GM13976 (cell line): Measurements from ENCODE around the gene GNG7.

Experiments
- DNase-seq: peaks from one replicate; pipeline ENCODE4 v3.0.0; 2012; ENCODE audit warnings: low spot score
- CTCF ChIP-seq: IDR thresholded peaks from 2 replicates; pipeline ENCODE4 v1.5.1; 2012; ENCODE audit warnings: borderline replicate concordance, mild to moderate bottlenecking; ENCODE audit not compliant: insufficient read depth; ENCODE audit errors: extremely low read depth, missing control alignments, control extremely low read depth
- in situ Hi-C: fragments of 300-500 bp; cut with MboI; formaldehyde crosslinking; loops from one replicate; pipeline ENCODE4 v1.12.0; 2022; ENCODE audit warnings: low sequenced_read_pairs, mixed read lengths, inconsistent platforms; ENCODE audit not compliant: unreplicated experiment

The GNG7 gene

DNA sequence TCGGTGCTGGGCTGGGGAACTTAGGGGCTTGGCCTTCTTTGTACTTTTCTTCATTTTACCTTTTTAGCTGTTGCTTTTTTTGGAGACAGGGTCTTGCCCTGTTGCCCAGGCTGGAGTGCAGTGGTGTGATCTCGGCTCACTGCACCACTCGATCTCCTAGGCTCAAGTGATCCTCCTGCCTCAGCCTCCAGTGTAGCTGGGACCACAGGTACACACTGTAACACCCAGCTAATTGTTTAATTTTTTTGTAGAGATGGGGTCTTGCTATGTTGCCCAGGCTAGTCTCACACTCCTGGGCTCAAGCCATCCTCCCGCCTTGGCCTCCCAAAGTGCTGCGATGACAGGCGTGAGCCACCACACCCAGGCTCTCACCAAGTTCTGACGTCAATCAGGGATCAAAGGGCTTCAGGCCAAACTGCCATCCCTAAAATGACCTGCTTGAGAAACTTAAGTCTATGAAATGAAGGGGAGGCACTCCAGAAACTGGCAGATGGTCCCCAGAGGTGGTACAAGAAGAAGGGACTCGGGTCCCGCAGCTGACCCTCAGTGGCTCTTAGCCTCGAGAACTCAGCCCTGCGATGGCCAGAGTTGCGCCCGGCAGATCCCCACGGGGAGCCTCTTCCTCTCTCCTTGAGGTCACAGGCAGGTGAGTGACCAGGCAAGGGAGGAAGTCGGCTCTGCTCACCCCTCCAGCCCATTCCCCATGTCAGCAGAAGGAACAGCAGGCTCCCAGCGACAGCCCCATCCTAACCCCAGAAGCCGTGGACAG lies 61.7 kb downstream of the GNG7 start:
- in situ Hi-C loops = no loop called here
- TF ChIP-seq CTCF = no peak

DNA sequence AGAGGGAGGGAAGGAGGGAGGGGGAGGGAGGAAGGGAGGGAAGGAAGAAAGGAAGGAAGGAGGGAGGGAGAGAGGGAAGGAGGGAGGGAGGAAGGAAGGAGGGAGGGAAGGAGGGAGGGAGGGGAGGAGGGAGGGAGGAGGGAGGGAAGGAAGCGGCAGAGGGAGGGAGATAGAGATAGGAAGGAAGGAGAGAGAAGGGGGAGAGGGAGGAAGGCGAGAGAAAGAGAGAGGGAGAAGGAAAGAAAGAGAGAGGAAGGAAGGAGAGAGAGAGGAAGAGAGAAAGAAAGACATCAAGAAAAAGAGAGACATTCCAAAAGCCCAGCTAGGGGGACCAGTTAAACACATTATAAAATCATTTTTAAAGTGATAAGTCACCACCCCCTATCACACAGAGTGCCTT lies 62.5 kb downstream of the GNG7 start:
- in situ Hi-C loops = no loop called here
- no peak for TF ChIP-seq CTCF
- no peak for DNase-seq

More for the DNA sequence above, 61.7 kb downstream of the GNG7 start:
- DNase-seq = no peak

- in situ Hi-C loops = no loop called here
- no peak for DNase-seq
- TF ChIP-seq CTCF = no peak
Measured at GRCh38 chr19:2638417-2638940, 64.0 kb downstream of the GNG7 start.

DNA sequence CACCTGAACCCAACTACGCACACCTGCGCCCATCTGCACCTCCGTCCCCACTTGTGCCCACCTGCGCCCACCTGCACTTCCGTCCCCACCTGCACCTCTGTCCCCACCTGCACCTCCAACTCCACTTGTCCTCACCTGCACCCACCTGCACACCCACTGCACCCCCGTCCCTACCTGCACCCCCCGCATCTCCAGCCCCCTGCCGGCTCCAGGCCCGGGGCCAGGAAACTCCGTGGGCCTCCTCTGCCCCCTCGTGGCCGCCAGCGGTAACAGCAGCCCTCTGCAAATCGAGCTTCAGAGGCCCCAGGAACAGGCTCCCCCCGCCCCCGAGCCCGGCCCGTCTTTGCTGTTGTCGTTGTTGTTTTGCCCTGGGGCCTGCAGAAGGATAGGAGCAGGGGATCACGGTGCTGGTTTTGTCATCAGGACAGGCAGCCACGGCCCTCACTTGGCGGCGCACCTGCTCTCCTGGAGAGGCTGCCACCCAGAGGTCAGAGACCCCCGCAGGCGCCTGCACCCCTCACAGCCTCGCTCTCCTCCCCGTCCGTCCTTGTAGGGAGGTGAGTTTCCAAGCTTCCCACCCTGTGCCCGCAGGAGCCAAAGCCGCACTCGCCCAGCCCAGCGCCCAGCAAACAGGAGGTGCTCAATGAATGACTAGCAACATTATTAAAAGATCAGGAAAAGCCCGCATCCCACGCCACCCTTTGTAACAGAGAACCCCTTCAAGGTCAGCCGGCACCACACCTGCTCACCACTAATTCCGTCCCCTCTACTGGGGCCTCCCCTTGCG lies 65.4 kb downstream of the GNG7 start:
- in situ Hi-C loops = no loop called here
- TF ChIP-seq CTCF = peak; percentile 89
- DNase-seq = peak; percentile 94

- DNase-seq = no peak
- no peak for TF ChIP-seq CTCF
- in situ Hi-C loops = no loop called here
Measured at GRCh38 chr19:2636141-2636896, 66.2 kb downstream of the GNG7 start.

- in situ Hi-C loops = no loop called here
- no peak for TF ChIP-seq CTCF
- no peak for DNase-seq
Measured at GRCh38 chr19:2634960-2635359, 67.5 kb downstream of the GNG7 start.
